ENCODE data around the gene EFCAB6.

Gene EFCAB6, protein sequence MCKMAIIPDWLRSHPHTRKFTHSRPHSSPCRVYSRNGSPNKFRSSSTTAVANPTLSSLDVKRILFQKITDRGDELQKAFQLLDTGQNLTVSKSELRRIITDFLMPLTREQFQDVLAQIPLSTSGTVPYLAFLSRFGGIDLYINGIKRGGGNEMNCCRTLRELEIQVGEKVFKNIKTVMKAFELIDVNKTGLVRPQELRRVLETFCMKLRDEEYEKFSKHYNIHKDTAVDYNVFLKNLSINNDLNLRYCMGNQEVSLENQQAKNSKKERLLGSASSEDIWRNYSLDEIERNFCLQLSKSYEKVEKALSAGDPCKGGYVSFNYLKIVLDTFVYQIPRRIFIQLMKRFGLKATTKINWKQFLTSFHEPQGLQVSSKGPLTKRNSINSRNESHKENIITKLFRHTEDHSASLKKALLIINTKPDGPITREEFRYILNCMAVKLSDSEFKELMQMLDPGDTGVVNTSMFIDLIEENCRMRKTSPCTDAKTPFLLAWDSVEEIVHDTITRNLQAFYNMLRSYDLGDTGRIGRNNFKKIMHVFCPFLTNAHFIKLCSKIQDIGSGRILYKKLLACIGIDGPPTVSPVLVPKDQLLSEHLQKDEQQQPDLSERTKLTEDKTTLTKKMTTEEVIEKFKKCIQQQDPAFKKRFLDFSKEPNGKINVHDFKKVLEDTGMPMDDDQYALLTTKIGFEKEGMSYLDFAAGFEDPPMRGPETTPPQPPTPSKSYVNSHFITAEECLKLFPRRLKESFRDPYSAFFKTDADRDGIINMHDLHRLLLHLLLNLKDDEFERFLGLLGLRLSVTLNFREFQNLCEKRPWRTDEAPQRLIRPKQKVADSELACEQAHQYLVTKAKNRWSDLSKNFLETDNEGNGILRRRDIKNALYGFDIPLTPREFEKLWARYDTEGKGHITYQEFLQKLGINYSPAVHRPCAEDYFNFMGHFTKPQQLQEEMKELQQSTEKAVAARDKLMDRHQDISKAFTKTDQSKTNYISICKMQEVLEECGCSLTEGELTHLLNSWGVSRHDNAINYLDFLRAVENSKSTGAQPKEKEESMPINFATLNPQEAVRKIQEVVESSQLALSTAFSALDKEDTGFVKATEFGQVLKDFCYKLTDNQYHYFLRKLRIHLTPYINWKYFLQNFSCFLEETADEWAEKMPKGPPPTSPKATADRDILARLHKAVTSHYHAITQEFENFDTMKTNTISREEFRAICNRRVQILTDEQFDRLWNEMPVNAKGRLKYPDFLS (N-terminal part only)

DNA sequence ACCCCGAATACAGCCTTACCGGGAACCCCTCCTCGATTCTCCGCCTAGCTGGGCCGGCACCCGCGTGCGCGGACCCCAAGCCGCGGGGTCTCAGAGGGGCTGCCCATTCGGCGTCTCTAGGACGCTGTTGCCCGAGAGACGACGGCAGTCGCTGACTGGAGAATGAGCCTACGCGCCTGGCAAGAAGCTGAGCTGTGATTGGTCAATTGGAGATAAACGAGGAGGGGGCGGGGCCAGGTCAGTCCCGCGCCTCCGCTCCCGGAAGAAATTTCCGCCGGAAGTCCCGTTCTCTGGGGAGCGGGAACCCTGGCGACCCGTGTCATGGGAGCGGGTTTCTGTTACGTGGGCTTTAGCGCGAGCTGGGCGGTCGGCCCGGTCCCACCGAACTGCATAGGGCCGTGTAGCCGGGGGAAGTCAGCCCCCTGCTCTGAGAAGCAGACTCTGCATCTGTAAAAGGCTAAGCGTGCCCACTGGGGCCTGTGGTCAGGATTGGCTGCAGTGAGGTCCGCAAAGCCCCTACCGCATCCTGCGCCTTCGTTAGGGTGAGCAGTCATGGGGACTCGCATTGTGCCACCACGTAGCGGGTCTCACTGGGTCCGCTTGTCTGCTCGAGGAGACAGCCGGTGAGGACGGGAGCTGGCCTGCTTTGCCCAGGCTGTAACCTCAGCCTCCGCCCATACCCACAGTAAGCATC lies at the start of gene EFCAB6:
TSS of gene EFCAB6 (minus strand) at position 157 of the 694 bp plus-strand sequence. CDS start 29,987 bp downstream, outside the sequence.
- peak; percentile 83 for DNase-seq

DNA sequence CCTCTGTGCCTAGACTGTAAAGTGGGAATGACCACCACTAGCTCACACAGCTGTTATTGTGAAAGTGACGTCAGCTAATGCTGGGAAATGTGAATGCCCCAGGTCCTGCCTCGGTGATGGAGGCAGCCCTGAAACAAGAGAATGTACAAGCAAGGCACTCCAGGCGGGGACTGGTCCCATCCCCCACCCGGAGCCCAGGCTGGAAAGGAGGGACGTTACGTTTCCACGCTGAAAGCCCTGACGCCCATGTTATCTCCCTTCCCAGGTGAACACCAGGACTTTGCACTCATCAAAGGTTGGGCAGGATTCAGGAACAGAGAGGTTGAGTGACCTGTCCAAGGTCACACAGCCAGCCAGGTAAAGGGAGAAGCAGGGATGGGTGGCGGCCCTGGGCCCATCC lies 49.4 kb upstream of the EFCAB6 start:
- no peak for DNase-seq

DNA sequence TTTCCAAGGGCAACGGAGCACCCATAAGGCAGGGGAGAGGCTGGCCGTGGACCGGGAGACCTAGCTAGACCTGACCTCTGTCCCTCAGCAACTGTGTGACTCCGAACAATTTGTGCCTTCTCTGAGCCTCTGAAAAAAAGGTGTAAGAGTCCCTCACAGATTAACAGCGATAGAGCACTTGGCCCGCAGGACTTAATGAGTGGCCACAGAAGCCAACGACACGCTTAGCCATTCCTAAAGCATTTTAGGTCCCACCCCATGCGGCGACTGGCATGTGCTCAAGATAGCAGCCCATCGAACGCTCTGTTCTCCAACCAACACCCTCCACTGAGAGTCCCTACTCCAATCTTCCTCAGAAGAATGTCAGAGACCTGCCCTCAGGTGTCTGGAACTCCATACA lies 48.7 kb upstream of the EFCAB6 start:
- no peak for DNase-seq

DNA sequence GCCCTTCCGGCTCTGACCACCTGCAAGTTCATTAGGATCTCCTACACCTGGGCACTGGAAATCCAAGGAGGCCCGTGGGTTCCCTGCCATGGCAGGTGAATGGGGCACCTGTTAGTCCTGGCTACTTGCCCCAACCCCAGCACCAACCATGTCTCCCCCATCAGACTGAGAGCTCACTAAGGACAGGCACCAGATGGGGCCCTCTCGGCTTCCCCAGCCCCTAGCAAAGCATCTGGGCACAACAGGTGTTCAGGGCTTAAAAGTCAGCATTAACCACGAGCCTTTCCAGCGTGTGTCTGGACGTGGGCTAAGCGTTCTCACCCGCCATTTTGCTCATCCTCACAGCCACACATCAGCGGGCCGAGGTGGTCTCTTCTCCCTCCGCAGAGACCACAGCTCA lies 48.0 kb upstream of the EFCAB6 start:
- no peak for DNase-seq

DNA sequence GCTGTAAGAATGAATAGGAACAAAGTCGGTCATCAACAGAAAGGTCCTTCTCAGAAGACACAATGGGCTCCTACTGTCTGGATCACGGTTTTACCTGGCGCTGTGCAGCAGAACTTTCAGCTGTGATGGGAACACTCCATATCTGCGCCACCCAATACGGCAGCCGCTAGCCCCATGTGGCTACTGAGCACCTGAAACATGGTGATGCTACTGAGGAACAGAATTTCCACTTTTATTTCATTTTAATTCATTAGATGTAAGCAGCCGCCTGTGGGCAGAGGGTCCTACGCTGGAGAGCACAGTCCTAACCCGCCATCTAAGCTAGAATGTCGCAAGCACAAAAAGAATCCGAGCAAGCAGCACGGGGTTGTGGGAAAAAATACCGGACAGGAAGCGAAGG lies 47.5 kb upstream of the EFCAB6 start:
- DNase-seq, result no peak

DNA sequence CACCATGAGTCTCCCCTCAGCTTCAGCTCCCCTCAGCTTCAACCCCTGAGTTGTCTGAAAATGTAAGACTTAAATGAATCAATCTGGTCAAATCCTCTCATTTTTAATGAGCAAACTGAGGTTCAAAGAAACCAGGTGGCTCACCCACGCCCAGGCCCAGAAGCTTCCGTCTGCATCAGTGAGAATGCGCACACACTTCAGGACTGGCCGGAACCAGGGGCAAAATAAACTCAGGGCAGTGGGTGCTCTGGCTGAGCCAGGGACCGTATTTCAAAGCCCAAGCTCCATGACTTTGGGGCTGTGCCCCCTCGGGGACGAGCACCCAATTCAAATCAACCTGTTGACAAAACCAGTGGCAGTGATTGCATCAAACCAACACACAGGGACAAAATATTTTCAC lies 47.1 kb upstream of the EFCAB6 start:
- no peak for DNase-seq

DNA sequence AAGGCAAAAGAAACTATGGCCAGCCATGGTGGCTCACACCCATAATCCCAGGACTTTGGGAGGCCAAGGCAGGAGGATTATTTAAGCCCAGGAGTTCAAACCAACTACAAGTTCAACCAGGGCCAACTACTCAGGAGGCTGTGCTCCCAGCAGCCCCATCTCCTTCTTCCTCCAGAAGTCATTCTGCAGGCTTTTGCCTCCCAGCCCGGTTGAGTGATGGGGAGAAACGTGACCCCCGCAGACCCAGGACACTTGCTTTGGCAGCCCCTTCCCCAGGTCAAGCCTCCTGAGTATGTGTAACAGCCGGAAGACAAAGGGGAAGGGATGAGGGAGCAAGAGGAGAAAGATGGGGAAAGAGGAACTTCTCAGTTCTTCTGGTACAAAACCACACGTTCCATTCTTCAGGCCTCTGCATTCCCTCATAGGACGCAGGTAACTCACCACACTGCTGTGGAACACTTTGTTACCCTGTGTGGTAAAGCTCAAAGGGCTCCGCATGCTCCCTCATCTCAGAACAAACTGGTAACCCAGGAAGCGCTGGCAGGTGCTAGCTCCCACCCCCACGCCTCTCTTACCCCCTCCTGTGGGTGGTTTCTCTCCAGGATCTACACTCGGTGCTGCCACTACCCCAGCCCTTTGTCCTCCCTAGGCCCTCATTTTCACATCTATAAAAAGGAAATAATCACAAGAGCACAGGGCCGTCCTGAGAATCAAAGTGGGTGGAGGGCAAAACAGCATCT lies 46.2 kb upstream of the EFCAB6 start:
- no peak for DNase-seq

DNA sequence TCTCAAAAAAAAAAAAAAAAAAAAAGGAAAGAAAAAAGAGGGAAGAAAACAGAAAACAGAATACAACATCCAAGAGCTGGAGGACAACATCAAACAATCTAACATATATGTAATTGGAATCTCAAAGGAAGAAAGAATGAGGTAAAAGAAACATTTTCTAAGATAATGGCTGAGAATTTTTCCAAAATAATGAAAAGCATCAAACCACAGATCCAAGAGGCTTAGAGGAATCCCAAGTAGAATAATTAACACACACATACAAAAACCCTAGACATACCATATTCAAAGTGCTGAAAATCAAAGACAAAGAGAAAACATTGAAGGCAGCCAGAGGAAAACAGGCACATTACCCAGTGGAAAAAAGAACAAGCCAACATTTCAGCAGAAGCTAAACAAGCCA lies 45.3 kb upstream of the EFCAB6 start:
- DNase-seq, result no peak

DNA sequence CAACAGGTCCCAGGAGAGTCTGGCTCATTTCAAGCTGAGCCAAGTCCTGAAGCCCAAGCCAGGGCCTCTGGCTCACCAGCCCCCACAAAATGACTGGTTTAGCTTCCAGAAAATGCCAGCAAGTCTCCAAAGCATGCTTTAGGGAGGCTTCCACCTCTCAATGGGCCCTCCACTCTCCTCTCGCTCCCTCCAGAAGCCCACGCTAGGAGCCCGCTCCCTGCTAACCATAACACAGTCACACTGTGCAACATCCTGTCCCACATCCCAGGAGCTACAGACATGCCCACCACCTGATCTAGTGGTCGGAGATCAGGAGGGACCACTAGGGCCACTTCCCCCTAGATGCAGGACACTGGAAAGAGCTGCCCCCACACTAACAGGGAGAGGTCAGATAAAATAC lies 43.3 kb upstream of the EFCAB6 start:
- DNase-seq, result no peak

DNA sequence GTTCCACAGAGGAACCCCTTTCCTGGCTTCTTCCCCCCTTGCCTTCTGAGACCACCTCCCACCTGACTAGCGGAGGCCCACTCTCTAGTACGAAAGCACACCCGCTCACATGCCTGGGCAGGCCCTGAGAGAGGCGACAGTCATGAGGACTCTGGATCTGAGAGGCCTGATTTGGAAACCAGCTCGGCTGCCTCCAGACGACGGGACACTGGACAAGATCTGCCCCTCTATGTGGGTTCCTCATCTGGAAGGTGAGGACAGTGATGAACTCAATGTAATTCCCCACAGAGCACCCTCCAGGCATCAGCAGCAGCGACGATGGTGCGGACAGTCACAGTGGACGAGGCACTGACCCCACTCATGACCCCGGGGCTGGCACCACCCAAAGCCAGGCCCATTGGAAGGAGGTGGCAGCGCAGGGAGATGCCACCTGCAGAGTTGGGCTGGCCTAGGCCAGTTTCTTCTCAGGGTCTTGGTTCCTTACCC lies 42.7 kb upstream of the EFCAB6 start:
- DNase-seq, result no peak

DNA sequence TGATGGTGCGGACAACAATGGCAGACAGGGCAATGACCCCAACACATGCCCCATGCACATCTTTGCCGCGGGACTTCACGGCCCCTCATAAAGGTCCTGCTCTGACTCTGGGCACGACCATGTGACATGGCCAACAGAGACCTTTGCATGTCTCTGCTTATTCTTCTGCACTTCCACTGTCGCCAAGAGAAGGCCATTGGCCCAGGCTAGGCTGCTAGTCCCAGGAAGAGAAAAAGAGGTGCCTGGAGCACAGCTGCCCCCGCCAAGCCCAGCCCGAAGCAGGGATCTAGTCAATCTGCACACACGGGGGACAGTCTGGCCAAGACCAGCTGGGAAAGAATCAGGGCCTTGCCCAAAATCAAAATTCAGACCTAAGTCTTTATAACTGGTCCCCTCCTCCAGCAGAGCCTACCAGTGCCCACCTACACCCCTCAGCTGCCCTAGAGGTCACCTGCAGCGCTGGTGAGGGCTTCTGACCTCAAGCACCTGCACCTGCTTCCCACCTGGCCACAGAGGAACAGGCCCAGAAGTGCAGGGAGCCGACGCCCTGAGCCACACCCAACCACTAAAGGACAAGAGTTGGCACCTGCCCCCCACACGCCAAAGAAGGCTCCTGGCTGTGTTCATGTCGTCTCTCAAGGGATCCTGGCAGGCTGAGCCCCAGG lies 42.1 kb upstream of the EFCAB6 start:
- DNase-seq, result no peak

DNA sequence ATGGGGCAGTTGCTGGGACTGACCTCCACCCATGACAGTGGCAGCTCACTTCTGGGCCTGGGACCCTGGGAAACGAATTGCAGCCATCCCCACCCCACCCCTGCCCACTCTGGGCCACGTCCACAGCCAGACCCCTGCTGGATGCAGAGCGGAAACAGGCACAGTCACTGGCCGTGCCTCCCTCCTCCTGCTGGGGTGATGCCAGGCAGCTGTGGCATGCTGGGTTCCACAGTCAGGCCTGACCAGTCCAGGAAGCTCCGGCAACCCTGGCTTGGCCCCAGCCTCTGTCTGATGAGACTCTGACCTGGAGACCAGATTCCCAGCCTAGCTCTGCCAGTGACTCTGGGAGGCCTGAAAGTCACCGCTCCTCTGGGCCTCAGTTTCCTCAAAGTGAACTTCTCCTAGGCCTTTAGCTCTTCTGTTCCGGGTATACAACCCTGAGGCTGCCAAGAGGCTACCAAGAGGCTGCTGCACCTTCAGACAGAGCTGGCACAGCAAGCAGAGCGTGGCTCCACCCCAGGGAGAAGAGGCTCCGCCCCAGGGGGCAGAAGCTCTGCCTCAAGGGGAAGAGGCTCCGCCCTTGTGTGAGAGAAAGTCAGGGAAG lies 41.3 kb upstream of the EFCAB6 start:
- DNase-seq, result no peak

DNA sequence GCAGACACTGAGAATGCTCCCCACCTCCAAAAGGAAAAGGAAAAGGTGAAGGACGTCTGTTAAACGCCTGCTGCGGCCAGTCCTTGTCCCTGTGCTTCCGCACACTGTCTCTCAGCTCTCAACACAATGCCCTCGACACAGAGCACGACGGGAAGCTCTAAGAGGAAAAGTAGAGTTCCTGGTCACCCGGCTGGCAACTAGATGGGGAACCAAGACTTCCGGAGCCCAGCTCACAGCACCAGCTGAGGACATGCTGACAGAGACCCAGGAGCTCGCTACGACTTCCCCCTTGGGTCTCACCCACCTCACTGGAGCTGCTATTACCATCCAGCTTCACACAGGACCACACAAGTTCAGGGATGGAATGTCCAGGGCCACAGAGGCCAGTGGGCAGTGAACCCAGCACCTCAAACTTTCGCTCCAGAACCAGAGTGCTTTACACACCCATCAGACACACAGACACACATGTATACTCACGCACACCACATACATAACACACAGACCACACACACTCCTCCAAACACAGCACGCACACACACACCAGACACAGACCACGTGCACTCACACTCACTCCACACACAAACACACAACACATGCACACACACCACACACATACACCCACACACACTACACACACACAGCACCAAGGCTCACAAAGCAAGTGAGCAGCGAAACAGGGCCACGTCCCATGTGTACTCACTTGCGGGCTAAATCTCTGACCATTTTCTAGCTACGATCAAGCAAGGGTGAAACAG lies 40.6 kb upstream of the EFCAB6 start:
- no peak for DNase-seq

DNA sequence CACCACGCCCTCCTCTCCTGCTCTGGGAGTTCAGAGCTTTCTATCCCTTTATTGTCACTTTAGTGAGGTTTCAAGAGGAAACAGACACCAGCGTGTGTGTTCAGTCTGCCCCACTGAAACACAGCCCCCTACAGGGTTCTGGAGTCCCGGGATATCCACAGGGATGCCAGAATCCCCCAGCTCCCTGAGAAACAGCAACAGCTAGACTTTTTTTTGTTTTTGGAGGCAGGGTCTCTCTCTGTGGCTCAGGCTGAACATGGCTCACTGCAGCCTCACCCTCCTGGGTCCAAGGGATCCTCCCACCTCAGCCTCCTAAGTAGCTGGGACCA lies 39.8 kb upstream of the EFCAB6 start:
- no peak for DNase-seq

DNA sequence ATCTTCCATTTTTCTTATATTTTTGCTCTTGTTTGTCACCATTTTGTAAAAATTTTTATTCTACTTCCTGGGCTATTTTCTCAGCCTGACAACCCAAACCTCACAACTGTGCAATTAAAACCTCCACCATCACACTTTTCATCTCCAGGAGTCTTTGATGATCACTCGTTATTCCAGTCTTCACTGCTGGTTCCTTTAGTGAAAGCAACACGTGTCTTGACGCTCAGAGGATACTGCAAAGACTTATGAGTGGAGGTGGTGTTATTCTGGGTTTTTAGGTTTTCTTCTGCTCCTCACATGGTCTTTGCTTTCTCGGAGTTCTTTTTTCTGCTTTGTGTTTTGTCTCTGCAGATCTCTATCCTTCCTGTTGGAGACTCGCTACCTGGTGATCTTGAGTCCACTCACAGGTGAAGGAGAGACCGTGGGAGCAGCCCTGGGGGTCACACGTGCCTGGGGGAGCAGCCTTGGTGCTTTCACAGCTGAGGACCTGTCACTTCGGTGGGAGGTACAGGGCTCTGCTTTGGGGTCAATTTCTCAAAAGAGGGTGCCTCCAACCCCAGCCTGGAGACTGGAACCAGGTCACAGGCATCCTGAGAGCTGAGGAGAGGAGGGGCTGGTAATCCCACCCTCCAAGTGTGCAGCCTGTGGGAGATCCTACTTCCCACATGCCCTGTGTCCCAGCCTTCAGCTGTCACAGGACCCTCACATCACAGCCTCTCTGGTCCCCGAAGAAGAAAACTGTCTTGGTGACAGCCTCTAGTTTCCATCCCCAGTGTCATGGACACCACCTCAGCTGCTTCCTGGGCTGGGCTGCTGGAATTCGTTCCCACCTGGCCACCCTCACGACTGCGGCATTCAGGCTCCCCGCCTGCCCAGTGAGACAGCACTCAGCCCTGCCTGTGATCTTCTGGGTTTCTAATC lies 39.2 kb upstream of the EFCAB6 start:
- no peak for DNase-seq

DNA sequence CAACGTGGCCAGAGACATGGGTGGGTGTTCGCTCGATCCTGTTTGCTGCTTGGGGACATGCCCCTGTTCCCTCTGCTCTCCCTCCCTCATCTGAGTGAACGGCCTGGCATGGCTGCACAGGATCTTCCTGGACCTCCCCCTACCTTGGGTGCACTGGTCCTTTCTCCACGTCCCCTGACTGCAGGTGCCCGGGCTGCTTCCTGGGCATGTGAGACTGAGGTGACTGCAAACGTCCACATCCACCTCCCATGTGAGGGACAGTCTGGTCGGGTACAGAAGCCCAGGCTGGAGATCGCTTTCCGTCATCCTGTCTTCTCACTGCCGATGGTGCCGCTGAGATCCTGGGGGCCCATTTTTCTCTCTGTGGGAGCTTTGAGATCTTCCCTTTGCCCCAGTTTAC lies 38.4 kb upstream of the EFCAB6 start:
- DNase-seq, result no peak

DNA sequence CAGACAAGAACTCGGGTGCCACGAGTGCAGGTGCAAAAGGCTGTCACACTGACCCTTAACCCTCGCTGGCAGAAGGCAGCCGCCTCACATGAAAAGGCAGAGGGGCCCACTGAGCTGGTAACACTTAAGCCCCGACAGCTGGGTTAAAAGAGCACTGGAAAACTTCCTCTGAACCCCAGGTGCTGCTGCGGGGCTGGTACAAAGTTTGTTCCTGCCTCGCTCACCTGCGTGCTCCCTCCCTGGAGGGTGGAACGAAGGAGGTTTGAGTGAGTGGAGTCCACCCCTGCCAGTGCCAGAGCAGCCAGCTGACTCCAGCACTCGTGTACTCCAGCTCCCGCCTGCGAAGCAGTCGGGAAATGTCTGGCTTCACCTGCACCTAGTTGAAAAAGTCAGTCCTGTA lies 37.6 kb upstream of the EFCAB6 start:
- no peak for DNase-seq

DNA sequence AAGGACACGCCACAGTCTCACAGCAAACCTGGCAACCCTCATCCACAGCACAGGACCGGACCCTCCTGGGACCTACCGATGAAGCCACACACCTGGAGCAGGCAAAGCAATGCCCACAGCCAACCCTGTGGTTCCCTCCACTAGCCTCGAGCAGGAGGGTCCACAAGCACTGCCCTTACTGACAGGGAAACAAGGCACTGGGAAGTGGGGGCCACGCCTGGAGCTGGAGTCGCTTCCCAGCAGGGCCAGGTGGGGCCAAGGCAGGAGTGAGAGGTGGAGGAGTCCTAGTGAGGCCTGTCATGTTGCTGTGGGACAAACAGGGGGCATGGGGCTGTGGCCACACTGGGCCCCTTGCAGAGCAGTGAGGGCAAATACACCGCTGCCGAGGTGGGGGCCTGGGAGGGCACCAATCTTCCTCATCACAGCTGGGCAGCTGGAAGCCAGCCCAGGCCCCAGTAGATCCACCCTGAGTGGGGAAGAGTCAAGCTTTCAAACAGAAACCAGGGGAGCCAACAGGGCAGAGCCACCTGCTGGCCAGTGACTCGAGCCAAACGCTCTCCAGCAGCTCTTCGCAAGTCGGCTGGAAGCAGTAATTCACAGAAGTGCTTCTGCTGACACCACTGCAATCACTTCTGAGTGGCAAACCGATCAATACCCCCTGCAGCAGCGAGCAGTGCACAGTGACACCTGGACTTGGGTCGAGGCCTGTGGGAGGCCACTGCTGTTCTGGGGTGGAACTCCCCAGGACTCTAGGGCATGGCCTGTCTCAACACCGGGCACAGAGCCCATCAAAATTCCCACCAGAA lies 36.5 kb upstream of the EFCAB6 start:
- DNase-seq, result peak; percentile 49

All from NCI-H2029 treated with DMSO at 0.1 percent for 48 hours (cell line).